Muscle of arm (tissue), 14 donors: ENCODE data around the gene SCN3A. TPM values are rescaled to one million over a fixed set of nuclear protein-coding genes. Genes with fewer than 3 reads are reported as not detected.
A peak's percentile ranks its signal among the peaks of the same experiment; 100 is the strongest.

Experiments
- DNase-seq: peaks from one replicate; pipeline ENCODE4 v3.0.0-alpha.2; 2013
- long read RNA-seq, 11 donors: transcript quantifications; one replicate each; lab custom pipeline, GENCODE V29; 2026
- polyA plus RNA-seq, 12 donors: library from polyadenylated mRNA; unstranded; fragments of 120-200 nt; gene quantifications; one replicate each; pipeline ENCODE4 v1.2.1, GENCODE V29; 2013; ENCODE audit not compliant: insufficient read length in 12 of 12

Gene SCN3A
- 1 to 10 TPM in 3 of 12 donors, under 1 TPM in 8, not detected in 1; 0.38 to 3.6 (median 0.80) TPM for polyA plus RNA-seq
- long read RNA-seq, donor 1, partial matches to known transcripts = 26 of 28 reads
- long read RNA-seq, donor 1, other reads (novel, unspliced or antisense) = 0 of 28 reads
- long read RNA-seq, donor 2 = 0 reads
- long read RNA-seq, donor 3 = 0 reads
- long read RNA-seq, donor 4 = 0 reads
- long read RNA-seq, donor 5 = 0 reads
- long read RNA-seq, donor 6 = 0 reads
- long read RNA-seq, donor 7 = 0 reads
- long read RNA-seq, donor 8 = 0 reads
- long read RNA-seq, donor 9 = 0 reads
- long read RNA-seq, donor 10 = 0 reads
- long read RNA-seq, donor 11 = 0 reads

DNA sequence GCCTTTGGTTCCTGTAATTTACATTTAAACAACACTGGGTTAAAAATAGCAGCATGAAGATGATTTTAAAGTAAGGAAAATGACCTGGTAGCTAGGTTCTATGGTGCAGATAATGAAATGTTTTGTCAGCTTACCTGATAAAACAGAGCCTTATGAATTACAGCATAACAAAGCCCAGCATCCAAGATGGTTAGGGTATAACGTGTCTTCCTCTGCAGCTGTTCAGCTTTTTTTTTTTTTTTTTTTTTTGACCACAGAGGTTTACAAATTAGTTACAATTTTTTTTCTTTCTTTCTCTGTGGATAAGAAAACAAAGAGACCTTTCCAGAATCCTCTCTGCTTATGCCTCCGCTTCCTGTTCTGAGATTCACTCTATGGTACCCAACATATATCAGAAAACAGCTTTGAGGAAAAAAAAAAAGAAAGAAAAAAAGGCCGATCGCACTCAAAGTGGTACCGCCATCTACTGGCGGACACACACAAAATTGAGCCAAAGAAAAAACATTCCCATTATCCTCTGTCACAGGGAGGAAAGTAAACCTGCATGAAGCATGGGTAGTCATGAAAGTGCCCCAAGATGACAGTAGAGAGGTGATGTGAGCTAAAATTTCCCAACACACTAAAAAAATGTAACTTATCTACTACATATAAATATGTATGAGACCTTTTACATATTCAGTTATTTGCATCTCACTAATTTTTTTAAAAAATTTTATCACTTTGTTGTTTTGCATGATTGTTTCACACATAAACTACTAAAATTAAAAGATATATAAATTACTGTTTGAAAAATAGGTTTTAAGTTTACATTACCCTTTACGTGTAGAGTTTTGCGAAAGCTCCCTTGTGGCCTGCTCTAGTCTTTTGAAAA is at the start of gene SCN3A:
TSS of gene SCN3A (minus strand) at position 362 of the 871 bp plus-strand sequence. CDS start 27,656 bp downstream, outside the sequence.
- DNase-seq = peak; percentile 51

DNA sequence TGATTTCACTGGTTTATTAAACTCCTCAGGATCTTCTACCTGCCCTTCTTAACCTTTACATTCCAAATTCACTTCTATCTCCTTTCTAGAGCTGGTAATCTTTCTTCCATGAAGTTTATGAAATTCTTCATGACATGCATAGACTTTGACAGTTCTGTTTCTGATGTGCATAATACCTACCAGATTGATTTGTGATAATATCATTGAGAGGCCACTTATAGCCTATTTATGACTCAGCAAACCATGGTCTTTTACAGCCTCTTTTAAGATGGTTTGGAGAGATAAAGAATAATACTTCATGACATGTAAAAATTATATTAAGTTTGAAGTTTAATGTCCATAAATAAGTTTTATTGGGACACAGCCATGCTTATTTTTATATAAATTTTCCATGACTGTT is 49.3 kb upstream of the SCN3A start:
- no peak for DNase-seq

DNA sequence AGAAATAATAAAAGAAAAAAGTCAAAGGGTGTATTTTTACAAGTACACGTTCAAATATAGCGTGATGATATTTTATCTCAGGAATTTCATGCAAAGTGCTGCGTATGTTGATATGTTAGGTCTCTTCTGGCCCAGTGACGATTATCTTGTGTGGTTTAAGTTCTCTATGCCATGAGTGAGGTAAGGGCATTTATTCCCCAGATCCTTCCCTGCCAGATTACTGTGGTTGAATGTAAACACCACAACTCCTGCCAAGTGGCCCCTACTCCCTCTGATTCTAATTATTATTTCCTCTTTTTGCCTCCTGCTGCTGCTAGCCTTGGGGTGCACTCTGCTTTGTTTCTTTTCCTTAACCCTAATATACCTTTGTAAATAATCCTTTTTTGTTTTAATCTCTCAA is 47.5 kb upstream of the SCN3A start:
- no peak for DNase-seq

DNA sequence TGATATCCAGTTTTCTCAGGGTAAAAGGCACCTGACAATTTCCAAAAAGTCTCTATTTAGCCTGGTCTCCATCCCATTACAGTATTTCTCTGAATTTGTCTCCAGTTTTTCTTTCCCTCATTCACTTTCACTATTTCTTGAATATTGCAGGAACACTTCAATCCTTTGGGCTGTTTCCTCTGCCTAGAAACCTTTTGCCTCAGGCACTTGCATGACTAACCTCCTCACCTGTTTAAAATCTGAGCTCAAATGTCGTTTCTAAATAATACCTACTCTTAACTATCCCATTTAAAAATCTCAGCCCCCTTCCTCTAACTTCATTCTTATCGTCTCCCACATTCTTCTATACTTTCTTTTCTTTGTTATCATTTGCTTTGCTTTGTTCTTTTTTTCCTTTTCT is 44.4 kb upstream of the SCN3A start:
- DNase-seq = no peak

DNA sequence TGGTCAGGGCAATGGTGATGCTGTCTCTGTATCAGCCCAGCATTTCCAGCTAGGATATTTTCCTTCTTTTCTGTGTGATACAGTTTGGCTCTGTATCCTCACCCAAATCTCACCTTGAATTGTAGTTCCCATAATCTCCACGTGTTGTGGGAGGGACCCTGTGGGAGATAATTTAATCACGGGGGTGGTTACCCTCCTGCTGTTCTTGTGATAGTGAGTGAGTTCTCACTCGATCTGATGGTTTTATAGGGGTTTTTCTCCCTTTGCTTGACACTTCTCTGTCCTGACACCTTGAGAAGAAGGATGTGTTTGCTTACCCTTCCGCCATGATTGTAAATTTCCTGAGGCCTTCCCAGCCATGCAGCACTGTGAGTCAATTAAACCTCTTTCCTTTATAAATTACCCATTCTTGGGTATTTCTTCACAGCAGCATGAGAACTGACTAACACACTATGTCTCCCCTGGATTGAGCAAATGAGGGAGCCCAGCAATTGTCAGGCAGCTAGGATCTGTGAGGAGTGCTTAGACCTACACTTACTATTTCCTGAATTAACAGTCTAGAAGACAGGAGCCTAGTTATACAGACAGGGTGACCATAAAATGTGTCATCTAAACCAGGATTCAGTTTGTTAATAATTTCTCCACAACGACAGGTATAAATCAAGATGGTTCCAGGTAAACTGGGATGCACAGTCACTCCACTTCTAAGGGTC is 41.4 kb upstream of the SCN3A start:
- DNase-seq = no peak

DNA sequence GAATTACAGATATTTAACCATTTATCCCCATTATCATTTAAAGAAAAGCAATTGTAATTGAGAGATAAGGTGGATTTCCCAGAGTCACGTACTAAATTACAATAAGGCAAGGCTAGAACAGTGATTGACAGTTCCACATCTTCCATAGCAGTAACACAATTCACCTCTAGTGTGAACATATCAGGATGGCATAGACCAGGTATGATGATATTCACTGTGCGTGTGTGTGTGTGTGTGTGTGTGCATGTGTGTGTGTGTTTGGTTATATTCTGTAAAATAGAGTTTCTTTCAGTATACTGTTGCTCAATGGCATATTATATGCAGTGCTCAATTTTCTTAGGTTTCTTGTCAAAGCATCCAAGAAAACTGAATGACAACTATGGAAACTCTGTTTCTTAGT is 37.1 kb upstream of the SCN3A start:
- no peak for DNase-seq

DNA sequence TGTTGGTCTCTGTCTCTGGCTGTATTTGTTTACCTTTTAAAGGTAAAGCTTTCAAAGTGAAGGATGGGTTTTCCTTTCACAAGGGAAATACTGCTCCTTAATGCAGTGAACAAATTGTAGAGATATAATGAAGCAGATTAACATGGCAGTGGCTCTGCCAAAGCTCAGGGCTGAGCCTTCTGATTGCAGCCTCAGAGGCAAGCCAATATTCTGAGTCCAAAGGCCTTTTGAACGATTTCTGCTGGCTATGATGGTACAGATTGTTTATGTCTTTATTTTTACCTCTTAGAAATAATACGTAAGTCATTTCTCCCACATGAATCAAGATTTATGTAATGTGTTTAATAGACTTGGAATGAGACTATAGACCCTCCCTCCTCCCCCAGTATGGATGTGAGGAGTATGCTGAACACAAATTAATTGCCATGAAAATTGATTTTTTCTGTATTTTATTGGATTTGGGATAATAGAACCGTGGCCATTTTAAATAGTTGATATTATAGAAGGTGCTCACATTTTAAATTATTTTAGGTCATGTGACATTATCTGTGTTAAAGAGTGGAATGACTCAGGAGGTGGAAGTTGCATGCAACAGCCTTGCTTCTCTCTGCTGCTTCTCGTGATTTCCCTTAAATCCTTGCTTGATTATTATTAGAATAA is 36.1 kb upstream of the SCN3A start:
- no peak for DNase-seq

DNA sequence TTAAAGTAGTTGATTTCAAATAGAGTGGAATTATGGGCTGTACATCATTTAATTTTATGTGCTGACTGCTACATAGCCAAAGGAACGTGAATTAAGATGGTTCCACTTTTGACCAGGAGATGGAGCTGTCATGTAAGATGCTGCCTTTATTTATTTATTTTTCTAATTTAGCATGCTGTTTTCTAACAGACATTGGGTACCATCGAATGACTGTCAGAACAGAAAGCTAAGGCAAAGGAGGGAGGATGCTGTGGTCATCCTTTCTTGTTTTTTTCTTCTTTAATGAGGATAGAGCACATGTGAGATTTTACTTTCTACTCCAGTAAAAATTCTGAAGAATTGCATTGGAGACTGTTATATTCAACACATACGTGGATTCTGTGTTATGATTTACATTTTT is 35.4 kb upstream of the SCN3A start, which contains the start of gene SCN2A:
TSS of gene SCN2A (plus strand) at position 185 of the 400 bp plus-strand sequence. CDS start 56,410 bp downstream, outside the sequence.
- DNase-seq = peak; percentile 8

DNA sequence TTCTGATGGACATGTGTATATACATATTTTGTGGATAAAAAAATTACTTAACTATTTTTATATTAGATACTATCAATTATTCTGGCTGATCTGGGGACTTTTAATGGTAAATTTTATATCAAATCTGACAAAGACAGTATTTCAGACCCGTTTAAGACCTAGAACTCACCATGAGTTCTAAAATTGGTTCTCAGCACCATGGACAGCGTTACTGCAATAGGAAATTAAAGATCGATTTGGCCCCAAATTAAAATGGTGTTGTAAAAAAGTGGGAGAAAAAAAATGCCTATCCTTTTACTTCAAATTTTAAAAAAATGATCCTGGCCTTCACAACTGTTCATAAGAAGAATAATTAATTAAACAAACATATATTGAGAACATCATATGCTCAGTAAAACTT is 34.4 kb upstream of the SCN3A start:
- DNase-seq = peak; percentile 40

DNA sequence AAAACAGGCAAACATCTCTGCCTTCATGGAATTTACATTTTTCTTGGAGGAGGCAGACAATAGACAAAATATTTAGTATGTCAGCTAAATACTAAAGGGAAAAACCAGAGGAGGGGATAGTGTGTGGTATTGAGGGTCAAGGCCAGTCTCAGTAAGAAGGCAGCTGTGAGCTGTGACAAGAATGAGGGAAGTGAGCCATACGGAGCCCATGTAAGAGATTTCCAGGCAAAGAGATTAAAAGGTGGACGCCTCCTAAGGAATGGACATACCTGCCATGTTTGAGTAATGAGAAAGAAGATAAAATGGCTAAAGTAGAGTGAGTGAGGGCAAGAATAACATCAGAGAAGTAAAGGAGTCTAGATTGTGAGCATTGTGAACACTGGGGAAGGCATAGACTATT is 33.2 kb upstream of the SCN3A start:
- DNase-seq = no peak

DNA sequence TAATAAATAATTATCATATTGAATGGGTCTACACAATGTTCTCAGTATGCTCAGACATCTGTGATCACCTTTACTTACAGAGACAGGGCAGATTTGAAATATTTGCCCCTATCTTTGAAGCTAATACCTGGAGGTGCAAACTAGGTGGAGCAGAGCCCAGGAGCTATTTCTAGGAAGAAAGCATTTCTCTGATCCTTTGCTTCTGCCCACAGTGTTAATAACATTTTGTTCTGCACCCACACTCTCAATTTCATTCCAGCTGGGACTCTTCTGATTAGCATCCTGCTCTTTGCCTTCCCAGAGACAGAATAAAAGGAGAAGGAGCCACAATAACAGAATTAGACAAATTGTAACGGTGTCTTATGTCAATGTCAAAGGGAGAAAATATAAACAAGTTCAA is 23.7 kb upstream of the SCN3A start:
- DNase-seq = no peak

DNA sequence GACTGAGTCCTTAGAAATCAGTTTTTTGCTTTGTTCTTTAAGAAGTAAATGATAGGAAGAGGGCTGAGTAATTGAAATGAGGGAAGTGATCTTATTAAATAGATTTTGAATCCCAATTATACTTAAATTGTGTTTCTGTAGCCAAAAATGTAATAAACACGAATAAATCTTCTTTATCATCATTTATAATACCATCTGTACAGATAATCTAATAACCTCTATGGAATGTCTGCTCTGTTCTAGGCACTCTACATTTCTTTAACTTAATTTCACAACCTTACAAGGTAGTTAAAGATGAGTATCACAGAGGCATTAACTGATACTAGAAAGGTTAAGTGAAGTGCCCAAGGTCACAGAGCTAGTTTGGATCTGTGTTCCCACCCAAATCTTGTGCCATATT is 21.1 kb upstream of the SCN3A start:
- DNase-seq = no peak

DNA sequence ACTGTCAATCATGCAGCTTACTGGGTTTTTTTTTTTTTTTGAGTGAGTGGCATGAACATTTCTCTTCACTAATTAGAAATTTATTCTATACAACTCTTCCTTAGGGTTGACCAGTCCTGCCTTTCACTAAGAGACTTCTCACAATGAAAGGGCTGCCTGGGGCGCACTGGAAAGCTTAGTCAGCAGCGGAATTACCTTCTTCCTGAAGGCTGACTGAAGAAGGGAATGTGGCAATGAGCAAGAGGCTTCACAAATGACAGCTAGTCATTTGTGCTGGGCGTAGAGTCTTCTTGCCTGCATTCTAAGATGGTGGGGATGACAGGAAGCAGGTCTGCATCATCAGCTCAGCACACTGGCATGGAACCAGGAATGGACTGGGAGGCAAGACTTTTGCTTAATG is 15.6 kb upstream of the SCN3A start:
- DNase-seq = no peak

DNA sequence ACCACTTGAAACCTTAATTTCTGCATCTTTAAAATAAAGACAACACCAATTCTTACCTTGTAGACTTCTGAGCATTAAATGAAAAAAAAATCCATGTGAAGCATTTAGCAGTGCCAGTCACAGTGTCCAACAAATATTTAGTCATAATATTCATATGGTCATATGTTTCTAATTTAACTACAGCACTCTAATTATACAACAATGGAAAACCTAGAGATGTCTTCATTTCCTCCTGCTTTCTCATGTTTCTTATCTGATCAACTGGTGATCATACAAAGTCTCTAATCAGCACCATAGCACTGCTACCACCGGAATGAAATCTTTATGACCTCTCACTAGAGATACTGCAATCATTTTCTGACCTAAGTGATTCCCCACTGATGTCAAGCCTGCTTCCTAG is 10.2 kb upstream of the SCN3A start:
- DNase-seq = no peak

DNA sequence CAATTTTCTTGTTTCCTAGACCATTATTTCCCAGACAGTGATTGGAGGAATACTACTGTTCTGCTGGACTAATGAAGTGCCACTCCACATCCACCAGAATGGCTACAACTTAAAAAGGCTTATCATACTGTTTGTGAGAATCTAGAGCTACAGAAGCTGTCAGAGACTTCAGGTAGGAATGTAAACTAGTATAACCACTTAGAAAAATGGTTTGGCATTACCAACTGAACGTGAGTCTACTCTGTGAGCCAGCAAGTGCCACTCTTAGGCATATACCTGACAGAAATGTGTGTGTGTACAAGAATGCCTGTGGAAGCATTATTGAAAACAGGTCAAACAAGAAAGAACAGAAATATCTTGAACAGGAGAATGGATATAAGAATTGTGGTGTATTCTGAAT is 4.2 kb upstream of the SCN3A start:
- no peak for DNase-seq

DNA sequence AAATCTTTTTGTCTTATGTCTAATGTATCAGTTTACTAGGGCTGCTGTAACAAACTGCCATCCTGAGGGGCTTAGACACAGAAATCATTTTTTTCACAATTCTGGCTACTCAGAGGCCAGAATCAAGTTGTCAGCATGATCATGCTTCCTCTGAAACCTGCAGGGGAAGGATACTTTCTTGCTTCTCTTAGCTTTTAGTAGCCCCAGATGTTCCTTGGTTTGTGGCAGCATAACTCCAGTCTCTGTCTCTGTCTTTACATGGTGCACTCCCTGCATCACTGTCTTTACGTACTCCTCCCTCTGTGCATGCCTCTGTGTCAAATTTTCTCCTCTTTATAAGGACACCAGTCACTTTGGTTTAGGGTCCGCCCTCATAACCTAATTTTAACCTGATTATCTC is 2.0 kb upstream of the SCN3A start:
- no peak for DNase-seq

DNA sequence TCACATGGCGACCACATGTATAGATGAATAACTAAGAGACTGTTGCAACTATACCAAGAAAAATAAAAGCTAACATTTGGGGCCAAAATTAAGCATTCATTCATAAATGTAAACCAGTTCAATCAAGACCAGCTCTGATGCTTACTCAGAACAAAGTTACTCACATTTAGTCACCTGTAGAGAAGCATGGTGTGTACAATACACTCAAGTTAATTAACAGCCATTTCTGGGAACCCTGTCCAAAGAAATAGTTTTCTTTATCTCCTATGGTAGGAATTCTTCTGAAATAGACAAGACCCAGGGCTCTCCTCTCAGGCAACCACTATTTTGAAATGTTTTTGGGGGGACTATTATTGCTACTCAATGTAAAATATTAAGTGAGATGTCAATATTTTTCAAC is 1.6 kb downstream of the SCN3A start:
- DNase-seq = no peak

DNA sequence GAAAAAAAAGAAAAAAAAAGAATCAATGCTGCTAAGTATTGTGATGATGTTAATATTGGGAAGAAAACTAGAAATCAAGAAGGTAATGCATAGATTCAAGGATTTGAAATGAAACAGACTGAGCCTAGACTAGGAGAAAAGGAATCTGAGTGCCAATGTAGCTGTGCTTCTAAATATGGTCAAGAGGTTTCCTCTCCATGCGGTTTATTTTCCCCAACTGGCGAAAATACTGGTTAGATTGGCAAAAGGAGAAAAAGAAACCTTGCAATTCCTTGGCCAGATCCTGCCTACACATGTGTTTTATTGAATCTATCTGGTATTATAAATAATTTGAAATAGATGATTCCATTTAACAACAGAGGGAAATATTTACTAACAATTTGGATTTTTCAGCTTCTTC is 5.7 kb downstream of the SCN3A start:
- no peak for DNase-seq

DNA sequence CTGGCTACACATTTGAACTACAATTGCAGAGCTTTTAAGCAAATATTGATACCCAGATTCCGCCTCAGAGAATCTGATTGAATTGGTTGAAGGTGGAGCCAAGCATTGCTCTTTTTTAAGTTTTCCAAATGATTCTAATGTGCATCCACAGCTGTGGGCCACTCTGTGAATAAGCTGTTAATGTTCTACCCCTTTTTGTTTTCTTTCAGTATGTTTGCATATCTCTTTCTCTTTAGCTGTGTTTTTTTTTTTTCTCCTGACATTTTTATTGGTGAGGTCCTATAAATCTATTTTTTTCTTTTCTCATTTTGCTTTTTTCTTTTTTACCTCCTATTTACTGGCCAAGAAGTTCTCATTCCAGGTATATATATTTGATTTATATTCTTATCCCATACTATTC is 6.5 kb downstream of the SCN3A start:
- no peak for DNase-seq

DNA sequence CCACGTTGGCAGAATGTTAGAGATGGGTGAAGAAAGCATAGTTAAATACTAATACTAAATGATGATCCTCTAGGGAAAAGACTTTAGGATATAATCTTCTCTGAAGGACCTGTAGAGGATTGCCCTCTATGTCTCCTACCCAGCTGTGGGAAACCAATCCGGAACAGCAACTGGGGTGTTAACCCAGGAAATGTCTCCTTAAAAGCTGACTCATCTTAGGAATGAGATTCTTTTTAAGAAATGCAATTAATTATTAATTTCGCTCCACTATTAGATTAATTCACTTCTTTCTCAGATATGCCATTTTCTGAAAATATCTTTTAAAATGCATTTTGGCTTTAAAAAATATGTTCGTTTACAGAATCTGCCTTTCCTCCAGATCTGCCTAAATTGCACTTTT is 7.4 kb downstream of the SCN3A start:
- no peak for DNase-seq

DNA sequence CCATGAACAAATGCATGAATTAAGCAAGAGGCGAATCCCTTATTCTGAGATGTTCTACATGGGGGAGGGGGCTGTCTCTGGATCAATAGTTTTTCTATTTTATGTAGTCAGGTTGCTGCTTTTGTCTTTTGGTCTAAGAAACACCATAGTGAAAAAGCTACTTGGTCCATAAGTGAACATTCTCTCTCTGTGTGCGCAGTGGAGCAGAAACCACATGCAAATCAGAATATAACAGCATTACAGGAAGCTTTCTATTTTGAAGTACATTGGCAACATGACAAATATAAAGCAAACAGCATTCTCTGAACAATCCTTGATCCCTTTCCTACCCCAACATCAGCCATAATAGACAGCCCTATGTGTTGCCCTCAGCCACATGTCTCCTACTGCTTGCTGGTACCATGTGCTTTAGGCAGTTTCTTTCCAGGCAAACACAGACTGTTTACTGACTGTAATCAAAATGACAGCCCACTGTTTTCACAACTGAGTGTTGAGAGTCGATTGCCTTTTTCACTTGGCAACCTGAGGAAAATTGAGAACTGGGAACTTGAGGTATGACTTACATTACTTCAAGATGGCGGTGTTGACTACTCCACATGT is 10.6 kb downstream of the SCN3A start:
- no peak for DNase-seq

DNA sequence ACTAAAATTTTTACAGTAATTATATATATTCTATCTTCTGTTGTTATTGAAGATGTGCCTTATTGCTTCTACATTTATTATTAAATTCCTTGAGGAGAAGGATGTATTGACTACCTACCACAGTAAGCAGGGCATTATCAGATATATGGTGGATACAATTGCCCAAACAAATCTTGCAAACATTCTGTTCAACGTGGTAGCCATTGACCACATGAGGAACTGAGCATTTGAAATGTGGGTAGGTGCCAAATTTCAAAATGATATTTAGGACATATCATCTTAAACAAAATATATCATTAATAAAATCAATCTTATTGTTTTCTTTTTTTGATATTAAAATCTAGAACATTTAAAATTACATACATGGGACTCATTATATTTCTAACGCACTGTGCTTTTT is 11.1 kb downstream of the SCN3A start:
- no peak for DNase-seq
